ENCODE measurements around the gene DDX46. TPM values are rescaled to one million over a fixed set of nuclear protein-coding genes. Genes with fewer than 3 reads are reported as not detected.

DDX46 gene
- total RNA-seq, 1 experiment from 2014 or later, result 128 TPM

GRCh38 chr5:134736173-134736812 lies 22.3 kb upstream of the DDX46 start:
- BruUV-seq (replicated peaks), result no TSS peak
- Histone ChIP-seq H3K4me3 (ENCODE audit: low read depth, low read length, poor library complexity, severe bottlenecking) (no peak overlapping the region), H3K36me3 (ENCODE audit: insufficient read depth, low read length, poor library complexity, severe bottlenecking) (peaks cover under 1% of the 10 kb centered on the region), H3K27me3 (replicated peaks; ENCODE audit: insufficient read depth, low read depth, low read length, poor library complexity) (no peaks in the 10 kb centered on the region), H3K27ac (ENCODE audit: low read depth, low read length, poor library complexity, severe bottlenecking) (no peak overlapping the region), H3K4me1 (ENCODE audit: insufficient read depth, low read length, poor library complexity, severe bottlenecking) (peaks cover 6% of the 10 kb centered on the region), H3K9me3 (ENCODE audit: low read depth, low read length, poor library complexity, severe bottlenecking) (no peaks in the 10 kb centered on the region)
- ChIA-PET CTCF (no interaction called here), POLR2A (ENCODE audit: low non-redundant PET) (interaction anchor here (0.6 kb wide), 1 partner anchor 11 kb away, joined by 6 read pairs; no protein-coding TSS in a partner anchor)
- no peak for TF ChIP-seq CTCF (conservative IDR thresholded peaks at IDR 0.05; ENCODE audit: low read depth, low read length)
- no peak for TF ChIP-seq EZH2 (IDR thresholded peaks at IDR 0.05; ENCODE audit: borderline replicate concordance, low read depth, low read length, poor library complexity, severe bottlenecking)
- intact Hi-C loops (cut with micrococcal nuclease; ENCODE audit: unreplicated experiment), result loop anchor here (5.0 kb wide), 2 partner anchors 209 to 456 kb away; partner anchors contain the start of gene JADE2
- no peak for DNase-seq (ENCODE audit: low spot score)

GRCh38 chr5:134738133-134738962 lies 20.2 kb upstream of the DDX46 start, which contains the start of gene CAMLG:
TSS of gene CAMLG (plus strand) at chr5:134738548. CDS start at chr5:134738621, 73 bp downstream.
- intact Hi-C loops (cut with micrococcal nuclease; ENCODE audit: unreplicated experiment), result loop anchor here (1.0 to 5.0 kb wide), 4 partner anchors 112 to 454 kb away; partner anchors contain the start of genes JADE2 and PCBD2
- peak; percentile 99 for DNase-seq (ENCODE audit: low spot score)
- peak within 1 kb of the TSS; percentile 85 for H3K4me3 ChIP-seq (ENCODE audit: low read depth, low read length, poor library complexity, severe bottlenecking)
- no peaks in the 10 kb centered on the region for H3K9me3 ChIP-seq (ENCODE audit: low read depth, low read length, poor library complexity, severe bottlenecking)
- peaks cover 13% of the 10 kb centered on the region for H3K36me3 ChIP-seq (ENCODE audit: insufficient read depth, low read length, poor library complexity, severe bottlenecking)
- BruUV-seq (replicated peaks), result no TSS peak
- peak within 1 kb of the TSS; percentile 91 for H3K27ac ChIP-seq (ENCODE audit: low read depth, low read length, poor library complexity, severe bottlenecking)
- no peaks in the 10 kb centered on the region for H3K27me3 ChIP-seq (replicated peaks; ENCODE audit: insufficient read depth, low read depth, low read length, poor library complexity)
- ChIA-PET CTCF (interaction anchor here (0.6 to 1.0 kb wide), 5 partner anchors 13 to 594 kb away, joined by 3 to 7 read pairs (median 4); partner anchors contain the start of gene PCBD2), POLR2A (ENCODE audit: low non-redundant PET) (interaction anchor here (0.5 to 0.6 kb wide), 3 partner anchors 25 to 524 kb away, joined by 3 to 10 read pairs (median 3); no protein-coding TSS in a partner anchor)
- peaks cover 6% of the 10 kb centered on the region for H3K4me1 ChIP-seq (ENCODE audit: insufficient read depth, low read length, poor library complexity, severe bottlenecking)
- TF ChIP-seq CTCF (conservative IDR thresholded peaks at IDR 0.05; ENCODE audit: low read depth, low read length), result peak; percentile 77
- no peak for TF ChIP-seq EZH2 (IDR thresholded peaks at IDR 0.05; ENCODE audit: borderline replicate concordance, low read depth, low read length, poor library complexity, severe bottlenecking)

- H3K27me3 ChIP-seq (replicated peaks; ENCODE audit: insufficient read depth, low read depth, low read length, poor library complexity), result no peaks in the 10 kb centered on the region
- peaks cover 6% of the 10 kb centered on the region for H3K4me1 ChIP-seq (ENCODE audit: insufficient read depth, low read length, poor library complexity, severe bottlenecking)
- ChIA-PET CTCF (interaction anchor here (0.6 to 1.0 kb wide), 3 partner anchors 12 to 166 kb away, joined by 4 to 7 read pairs (median 4); partner anchors contain the start of gene PCBD2), POLR2A (ENCODE audit: low non-redundant PET) (interaction anchor here (0.6 kb wide), 2 partner anchors 24 to 524 kb away, joined by 3 read pairs; no protein-coding TSS in a partner anchor)
- no TSS peak for BruUV-seq (replicated peaks)
- no peaks in the 10 kb centered on the region for H3K9me3 ChIP-seq (ENCODE audit: low read depth, low read length, poor library complexity, severe bottlenecking)
- peaks cover 13% of the 10 kb centered on the region for H3K36me3 ChIP-seq (ENCODE audit: insufficient read depth, low read length, poor library complexity, severe bottlenecking)
- peak overlapping the region; percentile 85 for H3K4me3 ChIP-seq (ENCODE audit: low read depth, low read length, poor library complexity, severe bottlenecking)
- peak overlapping the region; percentile 91 for H3K27ac ChIP-seq (ENCODE audit: low read depth, low read length, poor library complexity, severe bottlenecking)
- DNase-seq (ENCODE audit: low spot score), result peak; percentile 56
- TF ChIP-seq CTCF (conservative IDR thresholded peaks at IDR 0.05; ENCODE audit: low read depth, low read length) (0 out of 2 replicates have a peak, but pooled peaks have one; percentile 28), EZH2 (IDR thresholded peaks at IDR 0.05; ENCODE audit: borderline replicate concordance, low read depth, low read length, poor library complexity, severe bottlenecking) (no peak)
- intact Hi-C loops (cut with micrococcal nuclease; ENCODE audit: unreplicated experiment), result loop anchor here (1.0 to 5.0 kb wide), 4 partner anchors 112 to 453 kb away; partner anchors contain the start of genes JADE2 and PCBD2
These were observed 19.5 kb upstream of the DDX46 start for GRCh38 chr5:134738963-134739661.

Measured in A673 (cell line).